Erythroblast (primary cell): ENCODE data around the gene GPSM3.

Experiments used
- GATA1 ChIP-seq: IDR thresholded peaks from 2 replicates; pipeline ENCODE4 v1.6.1; 2011; ENCODE audit warnings: low read depth, mild to moderate bottlenecking, control low read depth, low read length, moderate library complexity
- POLR2A ChIP-seq: IDR thresholded peaks from 2 replicates; pipeline ENCODE4 v1.6.1; 2011; ENCODE audit warnings: mild to moderate bottlenecking, low read length

DNA sequence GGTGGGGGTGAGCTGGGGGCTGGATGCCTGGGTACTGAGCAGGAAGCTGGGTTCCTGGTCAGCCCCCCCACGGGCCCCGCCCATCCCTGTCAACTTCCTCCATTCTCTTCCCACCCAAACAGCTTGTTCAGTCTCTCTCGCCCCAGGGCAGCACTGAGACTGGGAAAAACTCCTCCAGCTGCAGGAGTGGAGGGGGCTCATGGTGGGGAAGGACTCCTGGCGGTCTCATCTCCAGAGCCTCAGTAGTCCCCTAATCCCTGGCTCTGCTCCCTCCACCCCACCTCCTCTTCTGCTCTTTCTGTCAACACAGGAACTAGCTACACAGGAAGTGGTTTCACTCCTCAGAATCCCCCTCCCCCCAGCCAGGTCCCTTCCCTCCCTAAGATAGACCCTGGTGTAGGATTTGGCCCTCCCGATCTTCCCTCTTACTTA is at the start of gene GPSM3:
- TF ChIP-seq GATA1 (no peak), POLR2A (peak; percentile 52)
